Raji (cell line): Measurements from ENCODE around the gene NGDN.

Experiments
- POLR2A ChIP-seq: IDR thresholded peaks from 2 replicates; pipeline ENCODE4 v1.6.1; 2011; ENCODE audit warnings: low read depth, low read length, control low read depth; ENCODE audit not compliant: insufficient read depth

The NGDN gene, protein sequence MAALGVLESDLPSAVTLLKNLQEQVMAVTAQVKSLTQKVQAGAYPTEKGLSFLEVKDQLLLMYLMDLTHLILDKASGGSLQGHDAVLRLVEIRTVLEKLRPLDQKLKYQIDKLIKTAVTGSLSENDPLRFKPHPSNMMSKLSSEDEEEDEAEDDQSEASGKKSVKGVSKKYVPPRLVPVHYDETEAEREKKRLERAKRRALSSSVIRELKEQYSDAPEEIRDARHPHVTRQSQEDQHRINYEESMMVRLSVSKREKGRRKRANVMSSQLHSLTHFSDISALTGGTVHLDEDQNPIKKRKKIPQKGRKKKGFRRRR

GRCh38 chr14:23469127-23469905, at the start of gene NGDN:
TSS of gene NGDN (plus strand) at chr14:23469703. CDS start at chr14:23469716, 13 bp downstream.
- TF ChIP-seq POLR2A: peak; percentile 80

GRCh38 chr14:23421594-23421993, 47.9 kb upstream of the NGDN start:
- no peak for TF ChIP-seq POLR2A

DNA sequence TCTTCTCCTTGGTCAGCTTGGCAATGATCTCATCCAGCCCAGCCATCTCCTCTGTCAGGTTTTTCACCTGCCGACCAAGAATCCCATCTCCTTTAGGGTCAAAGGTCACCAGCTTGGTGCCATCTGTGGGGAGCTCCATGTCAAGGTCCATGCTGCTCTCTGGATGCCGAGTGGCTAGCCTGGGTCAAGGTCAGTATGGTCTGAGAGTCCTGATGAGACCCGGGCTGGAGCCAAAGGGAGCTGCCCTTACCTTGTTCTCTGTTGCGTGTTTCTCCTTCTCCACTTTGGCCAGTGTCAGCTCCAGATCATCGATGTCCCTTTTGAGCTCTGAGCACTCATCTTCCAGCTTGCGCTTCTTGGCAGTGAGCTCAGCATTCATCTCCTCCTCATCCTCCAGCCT, 45.8 kb upstream of the NGDN start:
- TF ChIP-seq POLR2A: no peak

GRCh38 chr14:23425169-23425568, 44.3 kb upstream of the NGDN start:
- TF ChIP-seq POLR2A: no peak

- no peak for TF ChIP-seq POLR2A
Observed at GRCh38 chr14:23428686-23429495, 40.6 kb upstream of the NGDN start.

DNA sequence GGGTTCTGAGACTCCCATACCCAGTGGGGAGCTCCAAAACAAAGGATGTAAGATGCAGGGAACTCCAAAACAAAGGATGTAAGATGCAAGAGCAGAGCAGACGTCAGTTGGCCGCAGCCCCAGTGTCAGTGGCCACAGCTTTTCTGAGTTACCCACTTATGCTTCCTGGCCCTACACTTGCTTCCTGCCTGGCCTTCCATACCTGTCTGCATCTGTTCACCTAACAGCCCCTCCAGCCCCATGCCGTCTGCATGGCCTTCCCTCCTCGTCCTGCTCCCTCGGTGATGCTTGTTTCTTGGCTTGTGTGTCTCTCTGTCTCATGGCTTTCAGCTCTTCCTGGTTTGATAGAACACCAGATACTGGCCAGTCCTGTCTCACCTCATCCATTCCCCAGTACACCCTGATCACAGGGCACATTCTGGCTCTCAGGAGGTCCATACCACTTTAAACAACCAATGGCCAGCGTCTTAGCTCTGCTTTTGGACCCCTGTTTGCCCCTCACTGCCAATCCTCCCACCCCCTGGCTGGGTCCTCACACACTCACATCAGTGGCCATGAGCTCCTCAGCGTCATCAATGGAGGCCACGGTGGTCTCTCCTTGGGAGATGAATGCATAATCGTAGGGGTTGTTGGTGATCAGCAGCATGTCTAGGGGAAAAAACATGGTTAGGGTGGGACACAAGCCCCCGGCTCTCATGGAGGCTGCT, 39.3 kb upstream of the NGDN start:
- no peak for TF ChIP-seq POLR2A

DNA sequence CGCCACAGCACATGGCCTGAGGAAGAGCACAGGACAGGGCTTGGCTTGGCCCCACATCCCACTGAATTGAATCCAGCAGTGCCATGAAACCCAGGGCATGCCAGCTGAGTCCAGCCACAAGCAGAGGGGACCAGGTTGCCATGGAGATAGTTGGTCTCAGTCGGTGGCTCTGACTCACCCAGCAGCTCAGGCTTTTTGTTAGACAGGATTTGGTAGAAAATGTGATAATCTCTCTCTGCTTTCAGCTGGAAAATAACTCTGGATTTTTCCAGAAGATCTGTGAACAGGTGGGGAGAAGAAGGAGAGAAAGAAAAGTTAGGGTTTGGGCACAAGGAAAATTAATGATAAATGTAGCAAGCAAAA, 38.8 kb upstream of the NGDN start:
- no peak for TF ChIP-seq POLR2A

GRCh38 chr14:23431486-23431885, 38.0 kb upstream of the NGDN start:
- TF ChIP-seq POLR2A: no peak

GRCh38 chr14:23432102-23432925, 37.2 kb upstream of the NGDN start:
- TF ChIP-seq POLR2A: no peak

DNA sequence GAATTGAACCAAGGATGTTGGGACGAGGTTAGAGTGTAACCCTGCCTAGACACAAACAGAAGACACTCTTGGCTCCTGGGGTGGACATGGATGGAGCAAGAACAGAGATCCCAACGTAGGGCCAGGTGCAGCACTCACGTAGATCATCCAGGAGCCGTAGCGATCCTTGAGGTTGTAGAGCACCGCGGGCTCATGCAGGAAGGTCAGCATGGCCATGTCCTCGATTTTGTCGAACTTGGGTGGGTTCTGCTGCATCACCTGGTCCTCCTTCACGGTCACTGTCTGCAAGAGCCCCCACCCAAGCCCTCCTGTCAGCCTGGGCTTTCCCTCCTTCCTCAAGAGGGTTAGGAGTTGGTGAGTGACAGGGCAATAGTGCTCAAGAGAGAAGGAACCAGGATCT, 36.6 kb upstream of the NGDN start:
- TF ChIP-seq POLR2A: no peak

DNA sequence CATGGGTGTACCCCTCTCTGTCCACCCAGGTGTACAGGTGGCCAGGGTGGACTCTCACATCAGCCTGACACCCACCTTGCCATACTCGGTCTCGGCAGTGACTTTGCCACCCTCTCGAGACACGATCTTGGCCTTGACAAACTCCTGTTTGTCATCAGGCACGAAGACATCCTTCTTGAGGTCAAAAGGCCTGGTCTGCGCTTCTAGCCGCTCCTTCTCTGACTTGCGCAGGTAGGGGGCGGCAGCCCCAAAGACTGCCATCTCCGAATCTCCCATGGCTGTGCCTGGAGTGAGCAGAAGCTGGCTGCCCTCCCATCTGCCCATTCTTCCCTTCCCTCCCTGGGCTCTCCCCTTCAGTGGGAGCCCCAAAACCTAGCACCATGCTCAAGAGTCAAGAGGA, 36.0 kb upstream of the NGDN start:
- TF ChIP-seq POLR2A: no peak

- no peak for TF ChIP-seq POLR2A
Observed at GRCh38 chr14:23434488-23435222, 34.8 kb upstream of the NGDN start.

DNA sequence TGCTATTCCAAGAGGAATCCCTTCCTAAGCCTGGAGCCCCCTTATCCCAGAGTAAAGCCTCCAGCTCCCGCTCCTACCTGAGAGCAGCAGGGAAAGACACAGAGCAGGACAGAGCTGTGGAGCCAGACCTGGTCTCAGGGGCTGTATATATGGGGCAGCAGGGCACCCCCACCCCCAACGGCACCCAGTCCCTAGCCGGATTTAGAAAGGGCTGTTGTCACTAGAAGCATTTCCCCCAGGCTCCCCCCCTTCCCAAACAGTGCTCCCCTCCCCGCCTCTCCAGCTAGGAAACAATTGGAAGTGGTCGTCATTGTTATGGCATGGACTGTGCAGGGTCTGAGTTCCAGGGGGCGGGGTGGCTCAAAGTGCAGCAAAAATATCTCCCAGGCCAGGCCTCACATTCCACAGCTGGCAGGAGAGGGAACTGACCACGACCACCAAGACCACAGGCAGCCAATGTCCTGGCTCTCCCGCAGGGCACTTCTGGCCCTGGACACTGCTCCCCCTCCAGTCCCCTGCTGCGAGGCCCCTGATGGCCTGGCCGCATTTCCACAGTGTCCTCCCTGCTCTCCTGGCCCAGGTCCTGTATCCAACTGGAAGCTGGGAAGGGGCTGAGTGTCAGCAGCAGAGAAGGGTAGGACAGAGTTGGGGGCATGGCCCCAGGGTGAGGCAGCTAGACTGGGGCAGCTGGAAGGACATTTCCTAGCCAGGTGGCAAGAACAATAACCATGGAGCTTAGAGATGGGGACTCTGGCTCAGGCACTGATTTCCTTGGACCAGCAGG, 33.8 kb upstream of the NGDN start, which contains the start of gene MYH7:
TSS of gene MYH7 (minus strand) at position 118 of the 784 bp plus-strand sequence. CDS start 1,928 bp downstream, outside the sequence.
- TF ChIP-seq POLR2A: no peak
